K562 (cell line): ENCODE measurements around the gene ANKRD49. TPM values are rescaled to one million over a fixed set of nuclear protein-coding genes. Genes with fewer than 3 reads are reported as not detected.

Experiments used
- ATAC-seq: fragments of 200-7000 bp; cut with Tn5 transposase; 3 replicates; pipeline ENCODE4 v1.9.1; 2020; ENCODE audit warnings: moderate library complexity
- BruUV-seq: library from RNA; stranded (reverse); fragments of 400-500 nt; replicated peaks from 2 replicates; lab custom pipeline; 2021; lab: Mats Ljungman, UMichigan
- CTCF ChIA-PET: fragments of 300-600 bp; formaldehyde crosslinking; extraction: SDS; loops from one replicate; lab custom pipeline; 2021; ENCODE audit warnings: low intra/inter-chr PET ratio; lab: Yijun Ruan, JAX
- POLR2A ChIA-PET: fragments of 300-600, 350-650 bp; sonication (Branson Sonifier 250); formaldehyde crosslinking; extraction: SDS; loops from one replicate; lab custom pipeline; 2021; ENCODE audit warnings: antibody characterized with exemption, inconsistent platforms; lab: Yijun Ruan, JAX
- DNase-seq, 4 experiments: peaks; one replicate each; pipeline versions ENCODE4 v3.0.0 to v3.0.0-alpha.2; 2011 to 2018; ENCODE audit warnings: low spot score in 3 of 4, mixed read lengths in 3 of 4; ENCODE audit errors: extremely low read depth in 1 of 4
- FAIRE-seq: peaks from 2 replicates; lab custom pipeline; 2011; peaks lifted over from hg19 to GRCh38; lab: Jason Lieb, UNC
- H2AFZ ChIP-seq: 2 replicates; pipeline ENCODE4 v1.6.0; 2011; ENCODE audit warnings: low read depth, low read length, control low read depth, inconsistent platforms
- H3K27ac ChIP-seq: fragments of 200-600 bp; 3 replicates; pipeline ENCODE4 v1.8.0; 2011; ENCODE audit warnings: low read depth, mild to moderate bottlenecking, control low read depth, inconsistent platforms, low read length, moderate library complexity, mixed read lengths; ENCODE audit errors: extremely low read depth
- H3K27me3 ChIP-seq, 2 experiments: fragments of 300-600 bp in 1 of 2; 2 replicates in 1 of 2; 3 replicates in 1 of 2; pipeline versions ENCODE4 v1.6.0 to v1.8.0; 2011; ENCODE audit warnings: inconsistent platforms in 2 of 2, low read length in 2 of 2, mild to moderate bottlenecking in 1 of 2, mixed read lengths in 1 of 2, moderate library complexity in 1 of 2; ENCODE audit not compliant: control insufficient read depth in 2 of 2, insufficient read depth in 2 of 2
- H3K36me3 ChIP-seq: fragments of 300-600 bp; 3 replicates; pipeline ENCODE4 v1.8.0; 2011; ENCODE audit warnings: mild to moderate bottlenecking, low read length, inconsistent platforms; ENCODE audit not compliant: control insufficient read depth, insufficient read depth
- H3K4me1 ChIP-seq, 2 experiments: fragments of 200-600 bp in 1 of 2; replicated peaks in 1 of 2; 2 replicates in 1 of 2; 3 replicates in 1 of 2; pipeline versions ENCODE4 v1.5.1 to v1.8.0; 2011; ENCODE audit warnings: inconsistent platforms in 2 of 2, low read length in 2 of 2, mild to moderate bottlenecking in 1 of 2, mixed read lengths in 1 of 2, moderate library complexity in 1 of 2; ENCODE audit not compliant: control insufficient read depth in 2 of 2, insufficient read depth in 2 of 2
- H3K4me2 ChIP-seq: 2 replicates; pipeline ENCODE4 v1.6.1; 2011; ENCODE audit warnings: low read length, control low read depth, inconsistent platforms, mixed read lengths; ENCODE audit not compliant: insufficient read depth
- H3K4me3 ChIP-seq: fragments of 200-600 bp; sonication (generic), shearing (Covaris generic); 2 replicates; pipeline ENCODE4 v1.5.1; 2016; ENCODE audit warnings: control low read depth, inconsistent platforms
- H3K79me2 ChIP-seq: fragments of 200-600 bp; 3 replicates; pipeline ENCODE4 v1.8.0; 2011; ENCODE audit warnings: low read length, inconsistent platforms; ENCODE audit not compliant: control insufficient read depth, insufficient read depth
- H3K9ac ChIP-seq, 2 experiments: 2 replicates each; pipeline versions ENCODE4 v1.6.0 to v1.6.1; 2011; ENCODE audit warnings: low read depth in 2 of 2, low read length in 2 of 2, control low read depth in 1 of 2, inconsistent platforms in 1 of 2, mild to moderate bottlenecking in 1 of 2, mixed read lengths in 1 of 2; ENCODE audit not compliant: insufficient read depth in 1 of 2
- H3K9me1 ChIP-seq: one replicate; pipeline ENCODE4 v1.6.0; 2011; ENCODE audit warnings: inconsistent platforms, mild to moderate bottlenecking, low read length, moderate library complexity; ENCODE audit not compliant: control insufficient read depth, insufficient read depth
- H3K9me3 ChIP-seq: replicated peaks from 2 replicates; pipeline ENCODE4 v1.5.1; 2011; ENCODE audit warnings: low read depth, low read length, inconsistent platforms; ENCODE audit not compliant: control insufficient read depth, insufficient read depth
- H4K20me1 ChIP-seq: replicated peaks from 2 replicates; pipeline ENCODE4 v1.6.1; 2011; ENCODE audit warnings: low read length, inconsistent platforms, mixed read lengths; ENCODE audit not compliant: control insufficient read depth, insufficient read depth
- ARHGAP35 ChIP-seq: fragments of 450-650 bp; IDR thresholded peaks from 2 replicates; pipeline ENCODE4 v1.6.1; 2018; ENCODE audit not compliant: partially characterized antibody
- CBFA2T2 ChIP-seq: fragments of 450-650 bp; conservative IDR thresholded peaks from 2 replicates; pipeline ENCODE4 v1.6.1; 2017; ENCODE audit warnings: mild to moderate bottlenecking
- CBX1 ChIP-seq: sonication (generic); IDR thresholded peaks from 2 replicates; pipeline ENCODE4 v1.6.1; 2016; ENCODE audit warnings: antibody characterized with exemption, low read depth, mild to moderate bottlenecking
- CC2D1A ChIP-seq: fragments of 450-650 bp; IDR thresholded peaks from 2 replicates; pipeline ENCODE4 v1.6.1; 2017; ENCODE audit warnings: mild to moderate bottlenecking
- DPF2 ChIP-seq: fragments of 450-650 bp; IDR thresholded peaks from 2 replicates; pipeline ENCODE4 v1.6.1; 2016
- HLTF ChIP-seq: fragments of 450-650 bp; IDR thresholded peaks from 2 replicates; pipeline ENCODE4 v1.6.1; 2016
- MAZ ChIP-seq, 2 experiments: fragments of 450-650 bp in 1 of 2; sonication (generic) in 1 of 2; formaldehyde crosslinking; IDR thresholded peaks in 1 of 2; conservative IDR thresholded peaks in 1 of 2; 2 replicates each; pipeline versions ENCODE4 v1.4.0 to v1.5.0; 2020; ENCODE audit warnings: mild to moderate bottlenecking in 1 of 2, missing genetic modification reagents in 1 of 2
- PHF20 ChIP-seq: fragments of 450-650 bp; IDR thresholded peaks from 2 replicates; pipeline ENCODE4 v1.6.1; 2018; ENCODE audit not compliant: partially characterized antibody
- PRMT5 ChIP-seq: sonication (generic); formaldehyde crosslinking; IDR thresholded peaks from 2 replicates; pipeline ENCODE4 v1.5.0; 2020; ENCODE audit warnings: missing genetic modification reagents
- RBM22 ChIP-seq: fragments of 200-400 bp; formaldehyde crosslinking; IDR thresholded peaks from 2 replicates; pipeline ENCODE4 v1.6.1; 2018; ENCODE audit warnings: low read length, low read depth; ENCODE audit not compliant: poor library complexity, severe bottlenecking
- RBM25 ChIP-seq: fragments of 200-400 bp; formaldehyde crosslinking; IDR thresholded peaks from 2 replicates; pipeline ENCODE4 v1.6.1; 2018; ENCODE audit warnings: low read length, low read depth, moderate library complexity; ENCODE audit not compliant: severe bottlenecking
- SMAD3 ChIP-seq: fragments of 450-650 bp; formaldehyde crosslinking; conservative IDR thresholded peaks from 2 replicates; pipeline ENCODE4 v1.4.0; 2020; ENCODE audit warnings: mild to moderate bottlenecking
- TARDBP ChIP-seq: fragments of 450-650 bp; IDR thresholded peaks from 2 replicates; pipeline ENCODE4 v1.6.1; 2016
- TSHZ1 ChIP-seq: fragments of 250-450 bp; sonication (Bioruptor Pico); IDR thresholded peaks from 2 replicates; pipeline ENCODE4 v1.4.0; 2020; ENCODE audit warnings: mild to moderate bottlenecking, moderate library complexity
- ZNF143 ChIP-seq: sonication (generic); formaldehyde crosslinking; IDR thresholded peaks from 2 replicates; pipeline ENCODE4 v1.9.0; 2022; ENCODE audit warnings: mild to moderate bottlenecking, missing genetic modification reagents
- WGBS: fragments of 100-300 bp; shearing (Covaris generic); methylation state at CpG from one replicate; pipeline ENCODE4 v1.1.6; 2016; ENCODE audit warnings: low coverage, mixed read lengths; ENCODE audit not compliant: insufficient coverage; ENCODE audit errors: missing lambda C conversion rate; 5-methylcytosine and 5-hydroxymethylcytosine counted together
- in situ Hi-C: fragments of 300-500 bp; cut with MboI; formaldehyde crosslinking; loops from 4 replicates; pipeline ENCODE4 v1.15.0; 2018; ENCODE audit warnings: inconsistent platforms, mixed read lengths
- intact Hi-C: fragments of 100-400 bp; cut with micrococcal nuclease; formaldehyde crosslinking; loops from 2 replicates; pipeline ENCODE4 v1.14.2; 2022
- polyA plus RNA-seq, 8 experiments: library from polyadenylated mRNA; depleted of rRNA in 4 of 8; stranded (reverse) in 5 of 8; unstranded in 3 of 8; fragments of >200 nt; fragmentation: Nextera tagmentation in 2 of 8; fragmentation: Illumina TruSeq in 1 of 8; extraction: Ambion mirVana in 2 of 8; extraction: Trizol in 1 of 8; gene quantifications; 2 replicates each; pipeline versions ENCODE4 v1.2.1 to v1.2.3, GENCODE V29; 2011 to 2014; ENCODE audit warnings: inconsistent platforms in 1 of 8, missing spikeins in 1 of 8
- total RNA-seq, 7 experiments: library from RNA; depleted of rRNA in 6 of 7; stranded (reverse); fragments of >200 nt in 6 of 7; fragmentation: Illumina TruSeq in 2 of 7; extraction: Trizol in 2 of 7; gene quantifications; 2 replicates each; pipeline versions ENCODE4 v1.2.1 to v1.2.3, GENCODE V29; 2011 to 2021; ENCODE audit warnings: low replicate concordance in 1 of 7
- TF ChIP-seq, protein P1 (sequence below): sonication (generic); formaldehyde crosslinking; IDR thresholded peaks from 2 replicates; pipeline ENCODE4 v1.8.1; 2022; ENCODE audit warnings: missing genetic modification reagents
- TF ChIP-seq, protein P2 (sequence below): sonication (generic); formaldehyde crosslinking; IDR thresholded peaks from 2 replicates; pipeline ENCODE4 v1.8.0; 2022; ENCODE audit warnings: mild to moderate bottlenecking, missing genetic modification reagents

Gene ANKRD49
- total and polyA plus RNA-seq, 9 of the 15 experiments (the other 6 are each of a cell fraction or from before 2014, with no cell fraction given) = 13.4 to 43.5 (median 30.6) TPM

DNA sequence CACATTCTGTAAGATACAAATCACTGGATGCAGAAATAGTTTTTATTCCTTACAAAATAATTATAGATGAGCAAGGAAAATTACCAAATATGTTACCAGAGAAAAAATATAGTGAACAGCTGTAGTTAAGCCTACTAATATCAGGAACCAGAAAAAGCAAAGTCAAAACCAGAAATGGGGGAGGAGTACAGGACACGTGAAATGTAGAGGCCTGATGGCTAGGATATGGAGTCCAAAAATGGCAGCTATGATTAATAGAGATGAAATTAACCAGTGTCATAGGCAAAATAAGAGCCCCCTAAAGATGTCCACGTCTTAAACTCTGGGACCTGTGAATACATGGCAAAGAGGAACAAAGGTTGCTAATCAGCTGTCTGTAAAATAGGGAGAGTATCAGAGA lies 34.2 kb upstream of the ANKRD49 start:
- Histone ChIP-seq H3K9ac (no peak overlapping the region), H4K20me1 (no peaks in the 10 kb centered on the region), H3K4me2 (no peak overlapping the region), H3K27me3 (no peaks in the 10 kb centered on the region), H2AFZ (no peak overlapping the region), H3K27ac (no peak overlapping the region), H3K9me1 (no peaks in the 10 kb centered on the region), H3K36me3 (peaks cover 38% of the 10 kb centered on the region; the same call in 2 of the 3 replicates), H3K4me3 (no peak overlapping the region), H3K79me2 (no peaks in the 10 kb centered on the region), H3K9me3 (no peaks in the 10 kb centered on the region), H3K4me1 (peaks cover 0 to 6% of the 10 kb centered on the region in 2 experiments; a peak in 2 of 5 replicates)
- FAIRE-seq (no peak), DNase-seq (no peak), ATAC-seq (no peak)
- TF ChIP-seq ZNF143 (CRISPR knock-in tag) = no peak
- TF ChIP-seq, protein P1, sequence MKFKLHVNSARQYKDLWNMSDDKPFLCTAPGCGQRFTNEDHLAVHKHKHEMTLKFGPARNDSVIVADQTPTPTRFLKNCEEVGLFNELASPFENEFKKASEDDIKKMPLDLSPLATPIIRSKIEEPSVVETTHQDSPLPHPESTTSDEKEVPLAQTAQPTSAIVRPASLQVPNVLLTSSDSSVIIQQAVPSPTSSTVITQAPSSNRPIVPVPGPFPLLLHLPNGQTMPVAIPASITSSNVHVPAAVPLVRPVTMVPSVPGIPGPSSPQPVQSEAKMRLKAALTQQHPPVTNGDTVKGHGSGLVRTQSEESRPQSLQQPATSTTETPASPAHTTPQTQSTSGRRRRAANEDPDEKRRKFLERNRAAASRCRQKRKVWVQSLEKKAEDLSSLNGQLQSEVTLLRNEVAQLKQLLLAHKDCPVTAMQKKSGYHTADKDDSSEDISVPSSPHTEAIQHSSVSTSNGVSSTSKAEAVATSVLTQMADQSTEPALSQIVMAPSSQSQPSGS (CRISPR knock-in tag) = no peak
- TF ChIP-seq CBFA2T2 = no peak
- no peak for TF ChIP-seq ARHGAP35
- TF ChIP-seq TSHZ1 (CRISPR knock-in tag) = no peak
- TF ChIP-seq PRMT5 (CRISPR knock-in tag) = no peak
- TF ChIP-seq, protein P2, sequence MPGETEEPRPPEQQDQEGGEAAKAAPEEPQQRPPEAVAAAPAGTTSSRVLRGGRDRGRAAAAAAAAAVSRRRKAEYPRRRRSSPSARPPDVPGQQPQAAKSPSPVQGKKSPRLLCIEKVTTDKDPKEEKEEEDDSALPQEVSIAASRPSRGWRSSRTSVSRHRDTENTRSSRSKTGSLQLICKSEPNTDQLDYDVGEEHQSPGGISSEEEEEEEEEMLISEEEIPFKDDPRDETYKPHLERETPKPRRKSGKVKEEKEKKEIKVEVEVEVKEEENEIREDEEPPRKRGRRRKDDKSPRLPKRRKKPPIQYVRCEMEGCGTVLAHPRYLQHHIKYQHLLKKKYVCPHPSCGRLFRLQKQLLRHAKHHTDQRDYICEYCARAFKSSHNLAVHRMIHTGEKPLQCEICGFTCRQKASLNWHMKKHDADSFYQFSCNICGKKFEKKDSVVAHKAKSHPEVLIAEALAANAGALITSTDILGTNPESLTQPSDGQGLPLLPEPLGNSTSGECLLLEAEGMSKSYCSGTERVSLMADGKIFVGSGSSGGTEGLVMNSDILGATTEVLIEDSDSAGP (CRISPR knock-in tag) = no peak
- no peak for TF ChIP-seq TARDBP
- no peak for TF ChIP-seq SMAD3 (CRISPR knock-in tag)
- TF ChIP-seq MAZ (CRISPR knock-in tag; conservative IDR thresholded peaks at IDR 0.05 in 1 of 2, IDR thresholded peaks at IDR 0.05 in 1 of 2) = no peak
- no peak for TF ChIP-seq RBM25
- TF ChIP-seq HLTF = no peak
- no peak for TF ChIP-seq DPF2
- no peak for TF ChIP-seq CC2D1A
- TF ChIP-seq PHF20 = no peak
- TF ChIP-seq RBM22 = no peak
- no peak for TF ChIP-seq CBX1
- WGBS = 67% methylated on average over 2 of the region's 2 CpGs
- ChIA-PET POLR2A (no interaction called here), CTCF (no interaction called here)
- no TSS peak for BruUV-seq
- in situ Hi-C loops = no loop called here
- intact Hi-C loops = no loop called here
